Naive B cell (primary cell): Measurements from ENCODE around the gene ZNF791. TPM values are rescaled to one million over a fixed set of nuclear protein-coding genes. Genes with fewer than 3 reads are reported as not detected.
A peak's percentile ranks its signal among the peaks of the same experiment; 100 is the strongest.
"Not testable (repeated sequence)": the region's sequence is repeated elsewhere in the genome, so short reads cannot be mapped to it uniquely, and the experiment has no call there.

Experiments used
- ATAC-seq, 2 donors: fragments of 150-1000 bp; cut with Tn5 transposase; 2 replicates each; pipeline ENCODE4 v1.10.0; 2021; ENCODE audit warnings: low read depth in 2 of 2, mild to moderate bottlenecking in 2 of 2, moderate library complexity in 2 of 2
- DNase-seq: peaks from one replicate; pipeline ENCODE4 v3.0.0; 2022
- H3K27ac Mint-ChIP-seq, 6 donors: one replicate each; pipeline ENCODE4 v1.8.0; 2020 to 2022; ENCODE audit warnings: mild to moderate bottlenecking in 6 of 6, mixed read lengths in 6 of 6, moderate library complexity in 5 of 6, inconsistent platforms in 2 of 6
- H3K27me3 Mint-ChIP-seq, 3 donors: one replicate each; pipeline ENCODE4 v1.8.0; 2021 to 2022; ENCODE audit warnings: mixed read lengths in 3 of 3, mild to moderate bottlenecking in 1 of 3
- H3K36me3 Mint-ChIP-seq, 2 donors: one replicate each; pipeline ENCODE4 v1.8.0; 2020 to 2022; ENCODE audit warnings: mixed read lengths in 2 of 2, inconsistent platforms in 1 of 2, mild to moderate bottlenecking in 1 of 2
- H3K4me1 Mint-ChIP-seq, 3 donors: one replicate each; pipeline ENCODE4 v1.8.0; 2020 to 2022; ENCODE audit warnings: mixed read lengths in 3 of 3, inconsistent platforms in 1 of 3, mild to moderate bottlenecking in 1 of 3, moderate library complexity in 1 of 3
- H3K4me3 Mint-ChIP-seq, 8 donors: one replicate each; pipeline ENCODE4 v1.8.0; 2020 to 2022; ENCODE audit warnings: mild to moderate bottlenecking in 8 of 8, mixed read lengths in 8 of 8, moderate library complexity in 8 of 8, inconsistent platforms in 2 of 8
- H3K9me3 Mint-ChIP-seq, 7 donors: one replicate each; pipeline ENCODE4 v1.8.0; 2020 to 2022; ENCODE audit warnings: mixed read lengths in 7 of 7, mild to moderate bottlenecking in 5 of 7, inconsistent platforms in 2 of 7, moderate library complexity in 1 of 7
- polyA plus RNA-seq, 6 donors: library from polyadenylated mRNA; unstranded; fragments of 300-500 nt; fragmentation: Illumina TruSeq; gene quantifications; one replicate each; pipeline ENCODE4 v1.2.3, GENCODE V29; 2021; ENCODE audit warnings: low read depth in 6 of 6

Gene ZNF791
- polyA plus RNA-seq, 6 donors from 2014 or later = 22.8 to 44.1 (median 28.2) TPM

- H3K27ac Mint-ChIP-seq = peak overlapping the region in 4 of 6 donors; percentile 29 to 89 (median 46)
- H3K9me3 Mint-ChIP-seq = no peaks in the 10 kb centered on the region
- H3K4me3 Mint-ChIP-seq = peak overlapping the region in 3 of 8 donors; percentile 48 to 84 (median 69)
- no peaks in the 10 kb centered on the region for H3K27me3 Mint-ChIP-seq
- ATAC-seq (no peak), DNase-seq (no peak)
- peaks cover 12 to 56% (median 16%) of the 10 kb centered on the region in 3 donors for H3K4me1 Mint-ChIP-seq
- no peaks in the 10 kb centered on the region for H3K36me3 Mint-ChIP-seq
Observed at GRCh38 chr19:12607631-12608030, 3.1 kb upstream of the ZNF791 start.

GRCh38 chr19:12611361-12611699 lies 610 bp downstream of the ZNF791 start:
- ATAC-seq (no peak), DNase-seq (no peak)
- Mint-ChIP-seq H3K36me3 (peaks cover 0 to 7% of the 10 kb centered on the region in 2 donors), H3K27me3 (no peaks in the 10 kb centered on the region), H3K27ac (peak overlapping the region; percentile 100), H3K9me3 (no peaks in the 10 kb centered on the region), H3K4me3 (peak overlapping the region; percentile 96 to 100 (median 100)), H3K4me1 (peaks cover 32 to 75% (median 39%) of the 10 kb centered on the region in 3 donors)

GRCh38 chr19:12617646-12618045 lies 6.9 kb downstream of the ZNF791 start:
- H3K27ac Mint-ChIP-seq = peak overlapping the region in 1 of 6 donors; percentile 67
- H3K4me3 Mint-ChIP-seq = peak overlapping the region in 4 of 8 donors; percentile 25 to 89 (median 66)
- ATAC-seq = no peak
- H3K4me1 Mint-ChIP-seq = peaks cover 29 to 86% (median 47%) of the 10 kb centered on the region in 3 donors
- H3K27me3 Mint-ChIP-seq = no peaks in the 10 kb centered on the region
- H3K36me3 Mint-ChIP-seq = peaks cover 4 to 8% of the 10 kb centered on the region in 2 donors
- no peak for DNase-seq
- H3K9me3 Mint-ChIP-seq = no peaks in the 10 kb centered on the region

GRCh38 chr19:12621253-12622024 lies 10.7 kb downstream of the ZNF791 start:
- H3K9me3 Mint-ChIP-seq, DNase-seq, H3K36me3 Mint-ChIP-seq, ATAC-seq, H3K27me3 Mint-ChIP-seq: not testable (repeated sequence)
- Mint-ChIP-seq H3K27ac (peak overlapping the region in 3 of 6 donors; percentile 56 to 64 (median 63)), H3K4me1 (peaks cover 15 to 62% (median 32%) of the 10 kb centered on the region in 3 donors), H3K4me3 (peak overlapping the region in 2 of 8 donors; percentile 24 to 37)

- no peak overlapping the region for H3K4me3 Mint-ChIP-seq
- H3K27me3 Mint-ChIP-seq = no peaks in the 10 kb centered on the region
- DNase-seq (no peak), ATAC-seq (no peak)
- peak overlapping the region in 3 of 6 donors; percentile 44 to 88 (median 72) for H3K27ac Mint-ChIP-seq
- peaks cover 0 to 14% (median 7%) of the 10 kb centered on the region in 7 donors for H3K9me3 Mint-ChIP-seq
- H3K4me1 Mint-ChIP-seq = peaks cover 11 to 41% (median 26%) of the 10 kb centered on the region in 3 donors
- H3K36me3 Mint-ChIP-seq = peaks cover 9 to 14% of the 10 kb centered on the region in 2 donors
Observed at GRCh38 chr19:12623361-12624031, 12.8 kb downstream of the ZNF791 start.

- H3K4me1 Mint-ChIP-seq = peaks cover 9 to 20% (median 10%) of the 10 kb centered on the region in 3 donors
- no peak for DNase-seq
- H3K4me3 Mint-ChIP-seq = no peak overlapping the region
- peaks cover 17 to 23% of the 10 kb centered on the region in 2 donors for H3K36me3 Mint-ChIP-seq
- H3K27ac Mint-ChIP-seq = no peak overlapping the region
- no peaks in the 10 kb centered on the region for H3K27me3 Mint-ChIP-seq
- peaks cover 0 to 19% (median 9%) of the 10 kb centered on the region in 7 donors for H3K9me3 Mint-ChIP-seq
- ATAC-seq = no peak
Observed at GRCh38 chr19:12626958-12627357, 16.2 kb downstream of the ZNF791 start.

GRCh38 chr19:12628040-12629022 lies 17.6 kb downstream of the ZNF791 start:
- DNase-seq = no peak
- H3K27me3 Mint-ChIP-seq = no peaks in the 10 kb centered on the region
- ATAC-seq = no peak
- H3K4me1 Mint-ChIP-seq = peaks cover 4 to 13% (median 6%) of the 10 kb centered on the region in 3 donors
- H3K27ac Mint-ChIP-seq = peak overlapping the region in 1 of 6 donors; percentile 56
- H3K9me3 Mint-ChIP-seq = peaks cover 0 to 19% (median 9%) of the 10 kb centered on the region in 7 donors
- H3K4me3 Mint-ChIP-seq = no peak overlapping the region
- peaks cover 17 to 23% of the 10 kb centered on the region in 2 donors for H3K36me3 Mint-ChIP-seq

- Mint-ChIP-seq H3K27ac (peak overlapping the region in 3 of 6 donors; percentile 24 to 56 (median 44)), H3K36me3 (peaks cover 17 to 23% of the 10 kb centered on the region in 2 donors), H3K4me3 (no peak overlapping the region), H3K27me3 (no peaks in the 10 kb centered on the region), H3K9me3 (peaks cover 0 to 19% (median 9%) of the 10 kb centered on the region in 7 donors), H3K4me1 (peaks cover 0 to 10% (median 3%) of the 10 kb centered on the region in 3 donors)
- ATAC-seq = no peak
- no peak for DNase-seq
Observed at GRCh38 chr19:12629215-12629614, 18.5 kb downstream of the ZNF791 start.

GRCh38 chr19:12636631-12637030 lies 25.9 kb downstream of the ZNF791 start:
- Mint-ChIP-seq H3K36me3 (peaks cover 0 to 6% of the 10 kb centered on the region in 2 donors), H3K27ac (peak overlapping the region in 1 of 6 donors; percentile 61), H3K4me1 (peaks cover 16 to 32% (median 17%) of the 10 kb centered on the region in 3 donors), H3K4me3 (no peak overlapping the region), H3K27me3 (no peaks in the 10 kb centered on the region), H3K9me3 (no peaks in the 10 kb centered on the region)
- no peak for ATAC-seq
- DNase-seq = no peak

- Mint-ChIP-seq H3K27ac (peak overlapping the region in 1 of 6 donors; percentile 38), H3K4me3 (no peak overlapping the region), H3K27me3 (no peaks in the 10 kb centered on the region), H3K9me3 (no peaks in the 10 kb centered on the region), H3K4me1 (peaks cover 16 to 27% (median 20%) of the 10 kb centered on the region in 3 donors), H3K36me3 (peaks cover 0 to 6% of the 10 kb centered on the region in 2 donors)
- no peak for DNase-seq
- no peak for ATAC-seq
Observed at GRCh38 chr19:12638611-12639182, 28.0 kb downstream of the ZNF791 start.

GRCh38 chr19:12639901-12640613 lies 29.3 kb downstream of the ZNF791 start:
- H3K9me3 Mint-ChIP-seq = no peaks in the 10 kb centered on the region
- ATAC-seq = peak; percentile 96 to 97
- DNase-seq = peak; percentile 85
- H3K4me3 Mint-ChIP-seq = peak overlapping the region; percentile 32 to 92 (median 86)
- peaks cover 14 to 27% (median 18%) of the 10 kb centered on the region in 3 donors for H3K4me1 Mint-ChIP-seq
- H3K36me3 Mint-ChIP-seq = peaks cover 0 to 4% of the 10 kb centered on the region in 2 donors
- peak overlapping the region; percentile 90 to 96 (median 94) for H3K27ac Mint-ChIP-seq
- H3K27me3 Mint-ChIP-seq = no peaks in the 10 kb centered on the region

- H3K27ac Mint-ChIP-seq = peak overlapping the region in 2 of 6 donors; percentile 56 to 74
- peaks cover 10 to 24% (median 14%) of the 10 kb centered on the region in 3 donors for H3K4me1 Mint-ChIP-seq
- ATAC-seq (no peak), DNase-seq (no peak)
- H3K9me3 Mint-ChIP-seq = no peaks in the 10 kb centered on the region
- H3K36me3 Mint-ChIP-seq = peaks cover 0 to 4% of the 10 kb centered on the region in 2 donors
- no peak overlapping the region for H3K4me3 Mint-ChIP-seq
- H3K27me3 Mint-ChIP-seq = no peaks in the 10 kb centered on the region
Observed at GRCh38 chr19:12641456-12641855, 30.7 kb downstream of the ZNF791 start.
